ENCODE measurements around the gene BUB3.

Gene BUB3

DNA sequence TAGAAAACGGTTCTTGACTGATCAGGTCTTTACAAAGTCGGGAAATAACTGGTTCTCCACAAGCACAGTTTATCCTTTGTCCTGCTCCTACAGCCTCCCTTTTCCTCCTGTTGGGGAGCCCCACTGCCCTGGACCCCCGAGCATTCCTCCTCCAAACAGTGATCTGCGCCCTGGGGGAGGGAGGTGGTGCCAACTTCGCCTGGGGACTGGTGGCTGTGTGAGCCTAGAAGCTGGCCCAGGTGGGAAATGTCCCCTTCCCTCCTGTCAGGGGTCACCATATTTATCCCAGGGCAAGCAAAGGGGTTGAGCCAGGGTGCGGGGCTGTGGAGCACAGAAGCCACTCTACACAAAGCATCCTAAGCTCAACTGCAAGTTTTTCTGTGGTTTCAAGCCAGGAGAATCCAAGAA lies 13.2 kb upstream of the BUB3 start:
- DNase-seq (ENCODE audit: low read depth, low spot score), result no peak

DNA sequence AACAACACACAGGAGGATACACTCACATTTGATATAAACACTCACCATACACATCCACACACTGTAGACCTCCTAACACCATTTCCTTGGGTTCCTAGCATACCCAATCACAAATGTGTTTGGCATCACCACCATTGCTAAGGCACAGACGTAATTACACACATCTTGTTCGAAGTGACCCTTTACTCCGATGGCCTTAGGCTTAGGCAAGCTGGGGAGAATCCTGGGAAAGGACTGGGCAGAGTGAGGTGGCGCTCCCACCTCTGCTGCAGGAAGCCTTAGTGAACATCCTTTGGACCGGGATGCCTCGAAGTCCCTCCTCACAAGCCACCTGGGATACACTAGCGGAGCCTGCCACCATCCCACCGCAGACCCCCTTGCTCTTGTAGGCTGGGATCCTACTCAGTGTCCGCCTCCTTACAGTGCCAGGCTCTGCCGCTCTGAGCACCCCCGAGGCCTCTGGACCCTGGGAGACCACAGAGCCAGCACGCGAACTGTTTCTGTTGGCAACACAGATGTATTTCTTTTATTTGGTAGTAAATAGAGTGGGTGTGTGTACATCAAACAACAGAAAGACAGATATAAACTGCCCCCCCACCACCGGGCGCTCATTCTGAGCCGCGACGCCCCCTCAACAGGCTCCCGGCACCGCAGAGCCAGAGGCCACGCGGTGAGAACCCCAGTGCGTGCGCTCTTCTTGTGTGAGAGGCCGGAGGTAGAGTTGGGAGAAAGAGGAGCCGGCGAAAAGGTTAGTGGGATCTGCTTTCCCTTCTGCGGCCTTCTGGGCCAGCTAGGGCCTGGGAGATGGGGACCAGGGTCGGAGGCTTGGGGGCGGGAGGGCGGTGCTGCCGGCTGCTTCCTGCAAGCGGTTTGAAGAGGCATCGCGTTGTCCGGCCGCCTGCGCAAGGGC lies 12.2 kb upstream of the BUB3 start:
- no peak for DNase-seq (ENCODE audit: low read depth, low spot score)

DNA sequence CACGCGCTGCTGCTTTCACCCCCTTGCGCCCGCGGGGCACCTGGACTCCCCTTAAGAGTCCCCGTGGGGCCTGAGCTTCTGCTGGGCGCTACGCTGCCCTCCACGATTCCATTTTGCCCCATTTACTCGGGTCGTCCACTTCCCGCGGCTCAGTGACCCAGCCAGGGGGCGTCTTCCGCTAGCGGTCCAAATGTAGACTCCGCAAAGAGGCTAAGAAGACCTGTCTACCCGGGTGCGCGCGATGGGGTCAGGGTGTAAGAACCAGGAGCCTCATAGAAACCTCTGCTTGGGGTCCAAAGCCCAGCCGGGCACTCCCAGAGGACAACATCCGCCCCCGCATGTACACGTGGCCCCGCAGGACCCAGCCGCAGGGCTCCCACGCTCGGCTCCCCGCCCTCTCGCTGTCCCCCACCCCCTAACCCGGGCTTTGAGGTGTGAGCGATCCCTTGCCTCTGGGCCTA lies 11.5 kb upstream of the BUB3 start:
- DNase-seq (ENCODE audit: low read depth, low spot score), result no peak

DNA sequence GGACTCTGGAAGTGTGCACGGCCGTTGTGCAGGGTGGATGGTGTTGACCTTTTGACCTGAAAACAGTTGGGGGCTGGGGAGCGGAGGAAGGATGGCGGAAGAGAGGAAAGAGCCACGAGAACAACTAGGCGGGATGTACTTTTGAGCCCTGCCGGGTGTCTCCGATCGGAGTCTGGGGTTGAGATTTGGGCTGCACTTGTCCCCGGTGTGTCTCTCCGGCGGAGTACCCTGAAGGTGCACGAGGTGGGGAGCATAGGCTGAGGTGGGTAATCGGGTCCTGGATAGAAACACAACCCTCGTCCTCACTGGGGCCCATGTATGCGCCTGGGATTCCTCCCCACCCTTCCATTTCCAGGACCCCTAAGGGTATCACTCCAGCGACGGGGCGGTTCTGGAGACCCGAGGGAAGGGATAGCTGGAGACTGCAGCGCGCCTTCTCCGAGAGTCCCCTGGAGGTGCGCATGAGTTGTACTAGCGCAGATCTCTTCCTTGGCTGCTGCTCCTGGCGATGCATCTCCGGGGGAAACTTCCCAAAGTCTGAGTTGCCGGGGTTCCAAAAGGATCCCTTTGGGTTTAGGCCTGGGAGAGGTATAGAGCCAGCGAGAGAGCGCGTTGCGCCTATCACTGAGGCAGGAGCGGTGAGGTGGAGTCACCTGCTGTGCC lies 10.9 kb upstream of the BUB3 start:
- no peak for DNase-seq (ENCODE audit: low read depth, low spot score)

DNA sequence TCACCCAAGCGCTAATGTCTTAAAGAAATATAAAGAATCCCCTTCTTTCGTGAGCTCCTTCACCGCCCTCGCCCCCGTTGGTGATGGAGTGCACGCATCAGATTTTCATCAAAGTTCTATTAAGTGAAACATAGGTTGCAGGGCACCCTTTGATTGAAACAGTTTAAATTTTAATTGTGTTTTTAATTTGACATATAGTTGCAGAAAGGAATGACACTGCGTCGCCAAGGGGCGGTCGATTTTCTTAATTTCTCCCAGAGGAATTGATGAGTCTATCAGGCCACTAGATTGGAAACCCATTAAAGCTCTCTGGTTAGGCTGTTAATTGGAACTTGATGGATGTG lies 10.4 kb upstream of the BUB3 start:
- no peak for DNase-seq (ENCODE audit: low read depth, low spot score)

DNA sequence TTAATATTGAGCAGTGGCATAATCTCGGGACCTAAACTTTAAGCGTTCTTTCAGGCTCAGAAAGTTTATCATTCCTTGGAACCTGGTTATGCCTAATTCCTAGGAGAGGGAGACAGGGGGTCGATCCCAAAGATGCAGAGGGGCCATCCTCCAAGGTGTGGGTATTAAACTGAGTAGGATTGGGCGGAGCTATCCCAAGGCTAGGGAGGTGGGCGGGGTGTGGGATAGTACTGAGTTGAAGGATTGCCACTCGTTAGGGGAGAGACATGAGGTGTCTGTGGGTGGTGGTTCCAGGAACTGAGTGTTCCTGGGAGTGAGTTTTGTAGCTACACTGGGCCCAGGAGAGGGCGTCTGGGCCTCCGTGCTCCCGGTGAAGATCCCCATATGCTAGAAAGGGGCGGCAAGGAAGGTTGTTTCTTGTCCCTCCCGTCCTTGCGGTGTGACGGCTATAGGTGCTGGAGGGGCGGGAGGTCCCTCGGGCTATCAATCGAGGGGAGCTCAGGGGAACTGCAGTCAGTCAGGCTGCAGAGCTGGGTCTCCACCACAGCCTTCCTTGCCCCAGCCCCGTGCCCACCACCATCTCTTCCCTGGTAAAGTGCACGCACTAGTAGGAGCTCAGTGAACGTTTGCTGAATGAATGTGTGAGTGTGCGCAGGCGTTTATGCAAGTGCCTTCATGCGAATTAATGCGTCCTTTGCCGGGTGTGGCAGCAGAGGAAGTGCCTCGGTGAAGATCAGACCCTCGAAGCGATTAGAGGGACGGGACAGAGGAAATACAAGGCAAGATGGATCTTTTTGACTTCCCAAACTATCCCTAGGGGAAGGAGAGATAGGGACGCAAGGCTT lies 9.3 kb upstream of the BUB3 start:
- DNase-seq (ENCODE audit: low read depth, low spot score), result no peak

DNA sequence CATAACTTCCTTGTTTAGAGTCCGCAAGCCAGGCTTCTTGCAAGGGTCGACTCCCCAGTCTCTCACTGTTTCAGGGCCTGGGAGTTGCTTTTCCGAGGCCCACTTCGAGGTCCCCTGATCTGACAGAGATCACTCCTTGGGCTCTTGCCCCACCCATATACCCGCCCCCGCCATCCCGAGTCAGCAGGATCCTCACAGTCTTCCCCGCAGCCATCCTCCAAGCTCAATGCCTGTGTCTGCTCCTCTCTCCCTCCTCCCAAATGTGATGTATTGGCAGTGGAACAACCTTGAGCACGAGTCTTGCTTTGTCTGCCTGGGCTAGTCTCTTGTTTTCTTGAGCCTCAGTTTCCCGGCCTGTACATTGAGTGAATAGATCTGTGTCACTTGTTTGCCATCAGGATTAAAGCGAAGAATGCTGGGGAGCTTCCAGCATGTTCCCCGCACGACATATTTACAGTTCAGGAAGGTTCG lies 8.6 kb upstream of the BUB3 start:
- DNase-seq (ENCODE audit: low read depth, low spot score), result no peak

DNA sequence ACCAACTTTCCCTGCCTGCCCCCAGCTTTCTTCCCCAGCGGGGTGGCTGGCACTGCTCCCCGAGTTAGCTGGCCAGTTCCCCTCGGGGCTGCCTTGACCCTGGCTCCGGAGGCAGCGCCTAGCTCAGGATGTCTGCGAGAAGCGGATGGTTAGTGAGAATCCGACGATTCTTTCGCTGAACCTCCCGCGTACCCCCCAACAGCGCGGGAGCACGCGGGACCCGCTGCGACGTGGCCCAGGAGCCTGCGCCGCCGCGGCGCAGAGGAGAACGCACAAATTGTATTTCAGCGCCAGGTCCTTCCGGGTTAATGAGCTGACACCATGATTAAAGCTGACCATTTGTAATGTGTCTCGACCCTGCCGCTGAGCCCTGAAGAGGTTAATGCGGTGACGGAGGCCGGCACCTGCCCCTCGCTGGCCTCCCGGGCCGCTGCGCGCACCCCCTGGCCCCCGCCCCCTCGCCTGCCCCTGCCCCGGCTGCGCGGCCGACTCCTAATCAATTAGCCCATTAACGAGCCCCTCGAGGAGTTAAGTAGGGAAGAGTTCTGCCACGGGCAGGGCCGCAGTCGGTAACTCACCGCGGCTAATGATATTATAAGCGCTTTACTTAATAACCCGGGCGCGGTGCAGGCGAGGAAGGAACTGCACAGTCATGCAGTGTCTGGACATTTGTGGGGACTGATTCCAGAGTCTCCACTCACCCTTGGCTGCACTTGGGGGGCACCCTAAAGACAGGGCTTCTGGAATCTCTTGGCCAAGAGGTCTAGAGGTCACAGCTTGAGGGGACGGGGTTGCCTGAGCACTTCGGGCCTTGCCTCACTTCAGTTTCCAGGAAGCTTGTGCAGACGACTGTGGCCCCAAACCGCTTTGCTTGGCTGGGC lies 7.9 kb upstream of the BUB3 start:
- no peak for DNase-seq (ENCODE audit: low read depth, low spot score)

DNA sequence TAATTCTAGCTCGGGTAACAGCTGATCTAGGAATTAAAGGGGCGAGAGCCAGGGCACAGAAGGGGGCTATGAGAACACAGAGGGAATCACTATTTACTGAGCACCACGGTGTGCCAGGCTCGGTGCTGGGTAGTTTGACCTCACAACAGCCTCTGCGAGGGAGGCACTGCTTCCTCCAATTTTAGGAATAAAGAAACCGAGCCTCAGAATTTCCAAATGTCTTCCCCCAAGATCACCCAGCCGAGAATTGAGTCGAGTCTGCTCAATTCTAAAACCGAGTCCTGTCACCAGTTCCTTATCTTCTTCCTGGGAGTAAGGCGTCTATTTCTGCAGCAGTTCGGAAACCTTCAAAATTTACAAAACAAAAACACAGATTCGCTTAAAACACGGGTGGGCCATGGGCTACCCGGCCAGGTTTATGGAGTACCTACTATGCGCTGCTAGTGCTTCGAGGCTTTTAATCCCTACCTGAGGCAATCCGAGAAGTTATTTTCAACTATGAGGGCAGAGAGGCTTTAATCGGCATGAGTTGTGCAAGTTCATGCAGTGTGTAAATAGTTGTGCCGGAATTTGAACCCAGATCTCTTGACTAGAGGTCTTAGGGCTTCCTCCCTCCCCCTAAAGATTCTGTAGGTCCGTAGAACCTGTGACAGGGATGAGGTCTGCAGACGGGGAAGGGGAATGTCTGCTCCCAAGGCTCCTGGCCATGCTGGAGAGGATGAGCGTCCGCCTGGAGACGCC lies 7.1 kb upstream of the BUB3 start:
- no peak for DNase-seq (ENCODE audit: low read depth, low spot score)

DNA sequence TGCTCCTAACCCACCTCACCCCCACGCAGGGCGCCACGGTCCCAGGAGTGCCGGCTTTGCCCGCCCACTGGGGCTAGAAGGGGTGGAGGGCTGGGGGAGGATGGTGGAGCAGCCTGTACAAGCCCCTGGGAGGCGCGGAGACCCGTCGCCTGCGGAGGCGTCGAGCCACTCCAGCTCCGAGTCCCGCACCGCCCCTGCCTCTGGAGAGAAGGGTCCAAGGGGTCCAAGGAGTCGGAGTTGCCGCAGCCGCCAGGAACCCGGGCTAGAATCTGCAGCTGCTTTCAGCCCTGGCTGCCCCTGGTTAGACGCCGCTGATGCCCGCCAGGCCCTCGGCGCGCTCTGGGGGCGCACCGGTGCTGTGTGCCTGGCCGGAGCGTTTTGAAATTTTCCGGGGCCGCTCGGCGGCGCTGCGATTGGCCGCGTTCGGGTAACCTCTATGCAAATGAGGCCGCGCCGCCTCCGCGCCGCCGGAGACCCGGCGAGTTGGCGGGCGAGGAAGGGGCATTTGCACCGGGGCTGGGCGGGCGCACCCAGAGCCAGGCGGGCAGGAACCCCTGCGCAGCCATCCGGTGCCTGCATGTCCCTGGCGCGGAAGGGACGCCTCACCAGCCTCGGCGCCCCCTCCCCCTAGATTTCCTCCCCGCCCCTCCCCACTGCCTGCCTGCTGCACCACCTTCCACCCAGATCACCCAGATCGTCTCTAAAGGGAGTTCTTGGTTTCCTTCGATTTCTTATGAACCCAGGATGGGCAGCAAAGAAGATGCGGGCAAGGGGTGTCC lies 6.4 kb upstream of the BUB3 start, which contains the start of gene HMX2:
TSS of gene HMX2 (plus strand) at position 502 of the 779 bp plus-strand sequence. CDS start at position 745, 243 bp downstream.
- no peak for DNase-seq (ENCODE audit: low read depth, low spot score)

DNA sequence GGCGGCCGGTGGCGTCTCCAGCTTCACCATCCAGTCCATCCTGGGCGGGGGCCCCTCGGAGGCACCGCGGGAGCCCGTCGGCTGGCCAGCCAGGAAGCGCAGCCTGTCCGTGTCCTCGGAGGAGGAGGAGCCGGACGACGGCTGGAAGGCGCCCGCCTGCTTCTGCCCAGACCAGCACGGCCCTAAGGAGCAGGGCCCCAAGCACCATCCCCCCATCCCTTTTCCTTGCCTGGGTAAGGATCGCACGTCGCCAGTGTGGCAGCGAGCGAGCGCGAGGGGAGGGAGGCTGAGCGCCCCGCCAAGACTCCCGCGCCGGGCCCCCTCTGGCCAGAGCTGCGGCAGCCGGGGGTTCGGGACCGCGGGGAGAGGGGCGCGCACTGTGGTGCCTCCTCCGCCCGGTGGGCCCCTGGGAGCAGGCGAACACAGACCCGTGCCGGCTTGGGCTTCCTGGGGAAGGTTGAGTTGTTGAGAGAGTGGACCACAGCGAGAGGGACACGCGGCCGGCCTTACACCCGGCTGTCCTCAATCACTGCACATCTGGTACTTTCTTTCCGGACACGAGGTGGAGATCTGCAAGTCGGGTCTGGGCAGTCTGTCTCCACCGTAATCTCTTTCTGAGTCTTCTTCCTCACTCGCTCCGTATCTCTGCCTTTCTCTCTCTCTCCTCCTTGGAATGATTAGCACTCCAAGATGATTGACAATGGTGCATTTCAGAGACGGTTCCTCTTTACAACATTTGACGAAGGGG lies 5.6 kb upstream of the BUB3 start:
- no peak for DNase-seq (ENCODE audit: low read depth, low spot score)

DNA sequence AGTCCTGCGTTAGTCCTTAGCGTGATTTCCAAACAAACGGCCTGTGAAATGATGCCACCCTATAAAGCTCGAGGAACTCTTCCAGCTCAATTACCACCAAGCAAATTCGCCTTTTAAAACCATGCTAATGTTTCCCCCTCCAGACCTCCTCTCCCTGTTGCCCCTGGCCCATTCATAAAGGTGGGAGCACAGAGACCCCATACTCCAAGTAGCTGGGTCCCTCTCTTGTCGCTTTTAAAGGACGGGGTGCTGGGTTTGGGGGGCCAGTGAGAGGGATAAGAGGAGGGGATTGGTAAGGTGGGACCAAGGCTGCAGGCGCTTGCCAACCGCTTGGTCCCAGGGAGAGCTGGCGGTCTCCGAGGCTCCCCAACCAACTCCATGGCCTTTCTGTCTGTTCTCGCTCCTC lies 5.0 kb upstream of the BUB3 start:
- no peak for DNase-seq (ENCODE audit: low read depth, low spot score)

DNA sequence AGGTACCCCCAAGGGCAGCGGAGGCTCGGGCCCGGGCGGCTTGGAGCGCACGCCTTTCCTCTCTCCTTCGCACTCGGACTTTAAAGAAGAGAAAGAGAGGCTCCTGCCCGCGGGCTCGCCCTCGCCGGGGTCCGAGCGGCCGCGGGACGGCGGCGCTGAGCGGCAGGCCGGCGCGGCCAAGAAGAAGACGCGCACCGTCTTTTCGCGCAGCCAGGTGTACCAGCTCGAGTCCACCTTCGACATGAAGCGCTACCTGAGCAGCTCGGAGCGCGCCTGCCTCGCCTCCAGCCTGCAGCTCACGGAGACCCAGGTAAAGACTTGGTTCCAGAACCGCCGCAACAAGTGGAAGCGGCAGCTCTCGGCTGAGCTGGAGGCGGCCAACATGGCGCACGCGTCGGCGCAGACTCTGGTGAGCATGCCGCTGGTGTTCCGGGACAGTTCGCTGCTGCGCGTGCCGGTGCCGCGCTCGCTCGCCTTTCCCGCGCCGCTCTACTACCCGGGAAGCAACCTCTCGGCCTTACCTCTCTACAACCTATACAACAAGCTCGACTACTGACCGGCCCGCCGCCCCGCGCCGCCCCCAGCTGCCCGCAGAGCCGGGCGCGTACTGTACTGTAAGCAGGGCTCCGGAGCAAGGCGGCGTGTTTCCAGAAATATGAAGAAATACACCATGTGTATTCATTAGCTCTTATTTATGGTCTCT lies 4.5 kb upstream of the BUB3 start:
- DNase-seq (ENCODE audit: low read depth, low spot score), result no peak

DNA sequence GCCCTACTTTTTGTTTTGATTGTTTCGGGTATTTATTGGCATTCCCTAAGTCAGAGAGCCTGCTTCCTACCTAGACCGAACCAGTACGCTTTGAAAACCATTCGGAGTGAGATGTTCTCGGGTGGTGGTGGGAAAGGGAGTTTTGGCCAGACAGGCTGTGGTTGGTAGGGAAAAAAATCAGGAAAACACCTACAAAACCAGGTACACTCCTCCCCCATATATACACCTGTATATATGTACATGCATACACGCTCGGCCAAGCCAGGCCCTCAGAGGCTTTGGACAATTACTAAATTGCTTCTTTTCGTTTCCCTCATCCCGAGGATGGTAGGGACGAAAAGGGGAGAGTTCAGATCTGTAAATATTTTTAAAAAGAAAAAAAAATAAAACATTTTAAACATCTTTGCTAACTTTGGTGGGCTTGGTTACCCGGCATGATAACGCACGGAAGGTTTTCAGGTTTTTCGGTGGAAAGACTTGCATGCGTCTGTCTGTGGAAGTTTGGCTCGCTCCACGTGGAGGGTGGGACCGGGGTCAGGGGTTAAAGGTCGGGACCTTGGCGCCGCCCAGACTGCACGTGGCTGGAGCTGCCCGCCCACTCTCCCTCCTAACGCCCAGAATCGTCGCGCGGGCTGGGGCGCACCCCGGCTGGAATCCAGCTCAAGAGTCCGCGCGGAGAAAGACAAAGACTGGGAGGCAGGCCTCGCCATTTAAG lies 3.8 kb upstream of the BUB3 start:
- DNase-seq (ENCODE audit: low read depth, low spot score), result no peak

DNA sequence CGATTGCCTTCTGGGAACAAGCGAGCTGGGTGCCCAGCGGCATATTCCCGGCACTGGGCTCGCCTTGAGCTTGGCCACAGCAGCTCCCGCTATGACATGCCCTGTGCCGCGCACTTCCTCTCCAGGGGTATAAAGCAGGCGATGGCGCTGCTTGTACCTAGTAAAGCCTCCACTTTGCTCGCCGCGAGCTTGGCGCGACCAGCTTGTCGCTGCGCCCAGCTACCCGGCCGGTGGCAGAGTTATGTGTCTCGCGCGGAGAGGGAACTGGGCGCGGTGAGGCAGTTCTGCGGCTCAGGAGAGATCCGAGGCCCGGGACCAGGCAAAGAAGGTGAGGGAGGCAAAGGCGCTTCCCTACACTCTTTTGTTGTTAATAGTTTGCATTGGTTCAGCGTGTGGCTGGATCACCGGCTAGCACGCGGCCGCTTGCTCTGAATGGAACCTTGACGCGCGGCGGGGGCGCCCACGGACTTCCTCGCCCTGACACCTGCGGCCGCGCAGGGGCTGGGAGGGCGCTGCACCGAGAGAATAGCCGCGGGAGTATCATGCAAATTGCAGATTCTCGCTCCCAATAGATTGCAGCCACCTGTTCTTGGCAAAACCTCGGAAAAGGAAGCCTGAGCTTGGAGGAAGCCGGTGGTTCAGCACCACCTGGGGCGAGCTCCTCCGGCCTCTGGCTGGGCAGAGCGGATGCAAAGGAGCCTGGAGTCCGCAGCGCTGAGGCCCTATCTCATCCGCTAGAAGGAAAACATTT lies 3.0 kb upstream of the BUB3 start:
- DNase-seq (ENCODE audit: low read depth, low spot score), result no peak

DNA sequence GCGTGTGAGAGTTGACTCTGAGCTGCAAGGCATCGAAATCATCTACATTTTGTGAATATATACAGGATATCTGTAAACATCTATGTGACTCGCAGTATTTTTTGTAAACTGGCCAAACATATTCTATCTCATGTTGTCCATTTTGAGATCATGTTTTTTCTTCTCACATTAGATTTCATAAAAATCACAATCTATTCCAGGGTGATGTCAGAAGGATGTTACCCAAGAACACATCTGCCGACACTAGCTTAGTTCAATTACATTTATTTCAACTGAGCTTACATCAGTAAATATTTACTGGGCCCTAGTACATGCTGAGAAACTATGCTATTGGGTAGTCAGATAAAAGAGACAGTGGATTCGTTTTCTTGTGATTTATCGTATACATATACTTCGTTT lies 2.5 kb upstream of the BUB3 start:
- no peak for DNase-seq (ENCODE audit: low read depth, low spot score)
